Fibroblast of villous mesenchyme (primary cell): ENCODE data around the gene TMEM245. TPM values are rescaled to one million over a fixed set of nuclear protein-coding genes. Genes with fewer than 3 reads are reported as not detected.

ENCODE experiments used
- DNase-seq: peaks from one replicate; pipeline ENCODE4 v3.0.0-alpha.2; 2010; ENCODE audit warnings: low read depth
- H3K4me3 ChIP-seq: 2 replicates; pipeline ENCODE4 v1.5.1; 2011; ENCODE audit warnings: low read depth, mild to moderate bottlenecking, low read length
- CTCF ChIP-seq: IDR thresholded peaks from 2 replicates; pipeline ENCODE4 v1.5.1; 2012; ENCODE audit warnings: low read depth, mild to moderate bottlenecking, low read length; ENCODE audit not compliant: insufficient read depth
- total RNA-seq: library from RNA; depleted of rRNA; stranded (reverse); fragments of >200 nt; gene quantifications from 2 replicates; pipeline ENCODE4 v1.2.3, GENCODE V29; 2012

Gene TMEM245
- total RNA-seq, 1 donor = 86.8 TPM

GRCh38 chr9:109085510-109085909, 34.2 kb downstream of the TMEM245 start:
- no peak overlapping the region for H3K4me3 ChIP-seq
- no peak for TF ChIP-seq CTCF
- no peak for DNase-seq

GRCh38 chr9:109083813-109084405, 35.8 kb downstream of the TMEM245 start:
- no peak for DNase-seq
- TF ChIP-seq CTCF = no peak
- no peak overlapping the region for H3K4me3 ChIP-seq

GRCh38 chr9:109083141-109083540, 36.6 kb downstream of the TMEM245 start:
- no peak overlapping the region for H3K4me3 ChIP-seq
- TF ChIP-seq CTCF = no peak
- no peak for DNase-seq

GRCh38 chr9:109082091-109082620, 37.6 kb downstream of the TMEM245 start:
- no peak for DNase-seq
- no peak for TF ChIP-seq CTCF
- H3K4me3 ChIP-seq = no peak overlapping the region

- no peak for TF ChIP-seq CTCF
These were observed 45.4 kb downstream of the TMEM245 start for GRCh38 chr9:109074236-109074889.

GRCh38 chr9:109072821-109073435, 46.8 kb downstream of the TMEM245 start:
- no peak overlapping the region for H3K4me3 ChIP-seq
- no peak for TF ChIP-seq CTCF
- peak; percentile 40 for DNase-seq

More at GRCh38 chr9:109074236-109074889, 45.4 kb downstream of the TMEM245 start:
- no peak overlapping the region for H3K4me3 ChIP-seq
- DNase-seq = no peak
